GM19240 (cell line): Measurements from ENCODE around the gene OR2T2.
"Not testable (repeated sequence)": the region's sequence is repeated elsewhere in the genome, so short reads cannot be mapped to it uniquely, and the experiment has no call there.

Experiments used
- DNase-seq: peaks from one replicate; pipeline ENCODE4 v3.0.0; 2011; ENCODE audit warnings: low spot score; ENCODE audit not compliant: insufficient read length

Gene OR2T2

DNA sequence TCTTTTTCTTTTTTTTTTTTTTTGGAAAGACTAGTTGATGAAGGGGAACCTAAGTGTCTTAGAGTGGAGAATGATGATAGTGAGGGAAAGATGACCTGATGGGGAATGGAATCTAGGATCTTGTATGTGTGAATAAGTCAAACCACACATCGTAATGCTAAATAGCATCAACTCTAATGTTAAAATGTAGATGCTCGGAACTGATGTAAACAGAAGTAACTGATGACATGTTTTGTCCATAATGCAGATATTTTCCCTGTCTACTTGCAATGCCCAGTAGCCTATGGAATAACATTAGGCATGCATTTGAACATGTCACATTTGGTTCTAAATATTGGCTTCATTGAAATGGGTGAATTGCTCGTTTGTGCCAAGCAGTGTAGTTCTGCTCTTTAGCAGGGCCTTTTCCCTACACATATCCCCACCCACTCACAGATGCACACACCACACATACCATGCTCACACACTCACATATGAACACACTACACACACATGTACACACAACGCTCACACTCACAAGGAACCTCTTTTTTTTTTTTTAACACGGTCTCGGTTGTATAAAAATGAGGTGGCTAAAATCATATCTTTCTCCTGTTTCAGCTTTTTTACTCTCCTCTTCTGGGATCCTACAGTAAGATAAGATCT is 4.5 kb downstream of the OR2T2 start:
- not testable (repeated sequence) for DNase-seq

DNA sequence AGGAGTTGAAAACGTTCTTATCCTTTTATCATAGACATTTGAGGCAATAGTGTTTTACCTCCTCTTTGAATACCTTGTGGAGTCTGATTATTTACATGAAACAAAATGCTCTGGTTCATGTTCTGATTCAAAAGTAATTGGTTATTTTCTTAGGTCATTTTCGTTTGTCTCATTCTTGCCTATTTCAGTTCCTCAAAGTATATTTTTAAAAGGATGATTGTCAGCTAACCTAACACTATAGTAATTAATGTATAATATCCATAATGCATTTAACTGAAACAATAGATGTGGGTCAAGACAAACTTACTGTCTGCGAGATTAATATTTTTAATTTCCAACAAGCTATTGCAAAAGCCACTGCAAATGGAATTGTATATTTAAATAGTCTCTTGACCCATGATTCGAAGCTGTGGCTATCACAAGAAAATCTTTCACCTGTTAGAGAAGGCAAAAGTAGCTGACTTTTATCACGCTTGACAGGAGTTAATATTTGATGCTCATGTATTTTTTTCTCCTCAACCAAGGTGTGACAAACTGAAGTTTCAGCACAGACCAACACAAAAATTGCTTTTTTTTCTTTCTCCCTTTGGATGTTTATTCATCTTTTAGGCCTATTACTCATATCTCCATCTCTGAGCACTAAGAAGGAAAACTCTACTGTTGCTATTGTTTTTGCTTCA is 5.2 kb downstream of the OR2T2 start:
- not testable (repeated sequence) for DNase-seq

DNA sequence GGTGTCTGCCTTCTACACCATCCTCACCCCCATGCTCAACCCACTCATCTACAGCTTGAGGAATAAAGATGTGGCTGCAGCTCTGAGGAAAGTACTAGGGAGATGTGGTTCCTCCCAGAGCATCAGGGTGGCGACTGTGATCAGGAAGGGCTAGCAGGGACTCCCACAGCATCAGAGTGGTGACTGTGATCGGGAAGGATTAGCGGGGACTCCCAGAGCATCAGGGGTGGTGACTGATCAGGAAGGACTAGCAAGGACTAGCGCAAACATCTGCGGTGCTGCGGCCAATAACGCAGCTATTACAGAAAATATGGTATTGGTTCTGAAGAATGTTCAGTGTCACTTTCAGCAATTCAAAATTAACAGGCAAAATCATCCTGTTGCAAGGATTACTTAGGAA is 8.2 kb downstream of the OR2T2 start:
- not testable (repeated sequence) for DNase-seq

DNA sequence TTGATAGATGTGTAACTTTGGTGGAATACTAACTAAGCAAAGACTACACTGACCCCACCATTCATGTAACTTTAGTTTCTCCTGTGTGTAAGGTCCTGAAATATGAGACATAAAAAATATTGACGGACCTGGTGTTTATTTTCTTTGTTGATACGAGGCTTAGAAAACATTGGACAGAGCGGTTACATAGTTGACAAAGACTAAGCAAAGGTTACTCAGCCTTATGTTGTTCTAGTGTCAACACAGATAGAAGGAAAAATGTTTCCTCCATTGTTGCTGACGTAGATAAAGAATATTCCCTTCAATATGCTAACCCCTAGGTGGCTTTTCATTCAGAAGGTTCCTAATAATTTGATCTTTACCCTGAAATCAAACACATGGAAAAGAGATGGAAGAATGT is 9.6 kb downstream of the OR2T2 start:
- DNase-seq = not testable (repeated sequence)

DNA sequence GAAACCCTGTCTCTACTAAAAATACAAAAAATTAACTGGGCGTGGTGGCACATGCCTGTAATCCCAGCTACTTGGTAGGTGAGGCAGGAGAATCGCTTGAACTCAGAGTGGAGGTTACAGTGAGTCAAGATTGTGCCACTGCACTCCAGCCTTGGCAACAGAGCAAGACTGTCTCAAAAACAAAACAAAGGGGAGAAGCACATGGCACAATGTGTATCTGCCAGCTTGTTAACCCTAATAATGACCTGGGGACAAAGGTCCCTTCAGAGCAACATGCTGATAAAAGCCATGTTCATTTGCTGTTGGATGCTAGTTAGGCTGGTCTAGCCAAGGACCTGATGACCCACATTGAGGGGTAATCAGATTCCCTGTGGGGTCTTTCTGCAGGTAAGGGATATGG is 11.2 kb downstream of the OR2T2 start:
- DNase-seq = not testable (repeated sequence)

DNA sequence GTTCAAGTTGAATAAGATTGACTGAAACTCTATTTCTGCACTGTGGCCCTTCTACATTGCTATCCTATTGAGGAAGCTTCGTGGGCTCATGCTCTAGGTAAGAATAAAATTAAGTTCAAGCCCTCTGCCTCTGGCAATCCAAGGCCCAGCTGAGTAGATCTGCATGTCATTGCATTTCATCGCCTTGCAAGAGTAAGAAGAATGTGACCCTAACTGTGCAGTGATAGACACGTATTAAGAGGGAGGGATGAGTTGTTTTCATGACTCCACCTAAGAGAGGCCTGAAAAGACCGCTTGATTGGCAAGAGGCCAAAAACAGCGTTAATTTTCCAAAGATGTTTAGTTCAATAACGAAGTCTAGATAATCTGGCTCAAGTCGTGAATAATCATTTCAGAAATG is 13.7 kb downstream of the OR2T2 start:
- DNase-seq = not testable (repeated sequence)

DNA sequence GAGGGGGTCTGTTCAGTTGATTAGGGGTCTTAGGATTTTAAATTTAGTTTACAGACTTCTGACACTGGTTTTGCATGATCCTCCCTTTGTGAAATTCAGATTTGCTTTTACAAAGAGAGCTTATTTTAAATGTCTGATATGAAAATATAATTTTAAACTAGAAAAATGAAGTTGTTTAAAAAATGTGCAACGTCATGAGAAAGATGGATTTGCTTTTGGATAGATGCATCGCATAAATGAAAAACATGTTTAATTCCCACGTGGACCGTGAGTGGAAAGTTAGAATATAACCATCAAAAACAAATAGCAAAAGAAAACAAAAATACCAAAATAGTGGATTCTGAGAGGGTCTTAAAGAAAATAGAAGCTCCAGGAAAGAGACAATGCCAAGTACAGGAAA is 25.7 kb downstream of the OR2T2 start:
- no peak for DNase-seq

DNA sequence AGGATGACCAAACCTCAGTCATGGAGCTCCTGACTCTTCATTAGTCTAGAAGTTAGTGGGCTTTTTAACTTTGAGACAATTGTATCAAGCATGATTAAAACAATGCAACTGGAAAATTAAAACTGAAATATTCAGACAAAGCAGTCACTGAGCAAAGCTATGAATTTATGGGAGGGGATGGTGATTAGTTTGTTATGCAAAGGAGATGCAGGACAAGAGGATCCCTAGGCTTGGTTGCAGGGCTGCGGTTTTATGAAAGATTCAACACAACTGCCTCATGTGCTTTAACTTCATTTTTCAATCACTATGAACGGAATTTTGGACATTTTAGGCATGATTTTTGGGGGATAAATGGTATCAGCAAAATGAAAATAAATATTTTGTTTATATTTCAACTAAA is 26.7 kb downstream of the OR2T2 start:
- DNase-seq = not testable (repeated sequence)

DNA sequence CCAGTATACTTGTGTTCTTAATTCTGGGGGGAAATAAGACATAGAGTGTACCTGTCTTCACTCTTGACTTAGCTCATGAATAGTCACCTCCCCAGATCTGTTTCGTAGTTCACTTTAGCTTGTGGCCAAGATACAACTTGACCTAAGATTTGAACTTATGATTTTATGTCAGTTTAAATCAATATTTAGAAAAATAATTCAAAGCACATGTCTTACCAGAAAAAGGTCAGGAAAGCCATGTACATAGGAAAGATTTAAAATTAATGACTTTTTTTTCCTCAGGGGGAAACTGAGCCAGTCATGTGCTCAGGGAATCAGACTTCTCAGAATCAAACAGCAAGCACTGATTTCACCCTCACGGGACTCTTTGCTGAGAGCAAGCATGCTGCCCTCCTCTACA is 27.6 kb downstream of the OR2T2 start, which contains the start of gene OR2T3:
Gene OR2T3 (plus strand): TSS at position 301 of the 400 bp plus-strand sequence. CDS start 0 bp downstream, at position 301.
- DNase-seq = not testable (repeated sequence)

DNA sequence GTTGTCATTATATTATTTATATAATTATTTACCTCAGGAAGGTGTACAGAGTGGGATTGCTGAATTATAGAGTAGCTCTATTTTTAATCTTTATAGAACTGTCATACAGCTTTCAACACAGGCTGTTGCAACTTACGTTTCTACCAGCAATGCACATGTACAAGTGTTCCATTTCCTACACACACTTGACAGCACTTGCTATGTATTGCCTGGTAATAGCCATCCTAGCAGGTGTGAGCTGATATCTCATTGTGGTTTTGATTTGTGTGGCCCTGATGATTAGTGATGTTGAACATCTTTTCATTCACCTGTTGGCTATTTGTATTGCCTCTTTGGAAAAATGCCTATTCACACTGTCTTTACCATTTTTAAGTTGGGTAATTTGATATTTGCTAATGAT is 30.2 kb downstream of the OR2T2 start:
- DNase-seq = not testable (repeated sequence)

DNA sequence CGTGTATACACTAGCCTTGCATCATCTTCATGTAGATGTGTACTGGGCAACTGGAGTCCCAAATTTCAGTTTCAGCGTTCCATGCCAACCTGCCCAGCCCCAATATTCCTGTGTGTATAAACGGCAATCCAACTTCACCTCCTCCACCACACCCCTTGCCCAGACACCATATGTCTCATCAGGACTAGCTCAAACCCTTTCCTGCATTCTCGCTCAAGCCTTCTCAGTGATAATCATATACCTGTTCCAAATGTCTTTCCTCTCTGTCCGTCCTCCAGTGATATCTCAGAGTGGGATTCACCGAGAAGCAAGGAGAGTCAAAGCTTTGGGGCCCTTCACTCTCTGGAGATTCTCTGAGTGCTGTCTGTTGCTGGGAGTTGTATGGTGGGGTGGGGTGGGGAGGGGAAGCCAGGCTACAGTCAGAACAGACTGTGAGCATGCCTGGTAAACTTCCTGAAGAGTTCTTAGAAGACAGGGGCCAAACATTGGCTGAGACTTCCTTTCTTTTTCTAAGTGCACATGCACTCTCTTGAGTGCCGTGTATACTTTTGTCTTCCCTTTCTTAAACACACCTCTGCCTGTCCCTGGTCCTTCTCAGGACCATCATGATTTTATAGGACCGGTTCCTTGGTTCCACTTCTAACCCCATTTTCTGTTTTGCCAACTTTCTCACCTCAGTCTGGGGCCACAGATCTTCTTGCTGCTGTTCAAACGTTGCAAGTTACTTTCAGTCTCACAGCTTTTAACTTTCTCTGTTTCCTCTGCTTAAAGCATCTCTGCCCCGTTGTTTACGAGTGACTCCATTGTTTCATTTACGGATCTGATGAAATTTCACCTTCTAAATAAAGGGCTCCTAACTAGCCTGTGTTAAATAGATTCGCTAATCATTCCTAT is 36.5 kb downstream of the OR2T2 start:
- DNase-seq = not testable (repeated sequence)

DNA sequence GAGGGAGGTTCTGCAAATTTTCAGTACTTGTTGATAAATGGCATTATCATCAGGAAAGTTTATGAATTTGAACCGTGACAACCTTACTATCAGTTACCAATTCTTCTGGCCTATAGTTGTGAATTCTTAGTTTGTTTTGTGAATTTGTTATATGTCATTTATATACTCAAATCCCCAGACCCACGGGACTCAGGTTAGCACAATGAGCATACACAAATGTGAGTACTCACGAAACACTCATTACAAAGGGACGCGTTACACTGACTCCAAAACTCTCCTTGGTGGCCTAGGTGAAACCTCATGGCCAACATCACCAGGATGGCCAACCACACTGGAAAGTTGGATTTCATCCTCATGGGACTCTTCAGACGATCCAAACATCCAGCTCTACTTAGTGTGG is 42.9 kb downstream of the OR2T2 start, which contains the start of gene OR2T5:
Gene OR2T5 (plus strand): TSS at position 301 of the 400 bp plus-strand sequence. CDS start 0 bp downstream, at position 301.
- DNase-seq = not testable (repeated sequence)

DNA sequence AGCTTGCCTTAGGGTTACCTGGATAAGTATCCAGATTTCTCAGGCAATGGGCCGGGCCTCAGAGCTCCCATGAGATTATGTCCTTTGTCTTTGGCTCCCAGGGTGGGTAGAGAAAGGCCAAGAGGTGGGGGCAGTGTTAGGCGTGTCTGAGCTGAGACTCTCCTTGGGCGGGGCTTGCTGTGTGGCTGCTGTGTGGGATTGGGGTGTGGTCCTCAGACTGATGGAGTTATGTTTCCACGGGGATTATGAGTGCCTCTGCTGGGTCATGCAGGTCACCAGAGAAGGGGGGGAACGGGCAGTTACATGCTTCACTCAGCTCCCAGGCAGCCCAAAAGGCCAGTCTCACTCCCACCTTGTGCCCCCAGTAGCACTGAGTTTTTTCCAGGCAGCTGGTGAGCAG is 51.2 kb downstream of the OR2T2 start:
- DNase-seq = not testable (repeated sequence)

DNA sequence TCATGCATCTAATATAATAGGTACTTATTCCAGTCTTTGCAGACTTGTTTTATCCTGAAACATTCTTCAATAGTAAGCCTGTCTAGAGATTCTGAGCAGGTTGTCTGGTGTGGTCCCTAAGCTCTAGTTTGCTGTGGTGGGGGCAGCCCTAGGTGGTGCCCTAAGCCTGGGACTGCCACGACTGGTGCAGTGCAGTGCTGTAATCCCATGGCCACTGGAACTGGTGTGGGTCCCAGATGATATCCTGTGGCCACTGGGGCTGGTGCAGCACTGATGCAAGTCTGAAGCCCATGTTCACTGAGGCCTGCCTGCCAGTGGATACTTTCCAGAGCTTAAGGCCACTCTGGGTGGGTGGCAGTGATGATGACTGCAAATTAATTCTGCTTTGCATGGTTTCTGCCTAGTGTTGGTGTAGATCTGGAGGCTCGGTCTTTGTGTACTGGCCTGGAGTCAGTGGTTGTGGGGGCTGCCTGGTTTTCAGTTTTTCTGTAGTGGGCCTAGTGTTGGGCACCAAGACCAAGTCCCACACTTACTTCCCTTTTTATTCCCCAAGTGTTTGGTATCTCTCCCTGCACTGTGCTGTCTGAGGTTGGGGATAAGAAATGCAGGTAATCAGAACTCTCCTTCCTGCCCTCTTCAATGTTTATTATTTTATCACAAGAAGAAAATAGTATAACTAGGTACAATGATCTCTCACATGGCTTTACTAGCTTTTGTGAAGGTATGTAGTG is 55.0 kb downstream of the OR2T2 start:
- not testable (repeated sequence) for DNase-seq
